Measurements from ENCODE around the gene ATOH8. TPM values are rescaled to one million over a fixed set of nuclear protein-coding genes. Genes with fewer than 3 reads are reported as not detected.

Gene ATOH8
- total RNA-seq, 1 experiment from 2014 or later = 0.81 TPM

DNA sequence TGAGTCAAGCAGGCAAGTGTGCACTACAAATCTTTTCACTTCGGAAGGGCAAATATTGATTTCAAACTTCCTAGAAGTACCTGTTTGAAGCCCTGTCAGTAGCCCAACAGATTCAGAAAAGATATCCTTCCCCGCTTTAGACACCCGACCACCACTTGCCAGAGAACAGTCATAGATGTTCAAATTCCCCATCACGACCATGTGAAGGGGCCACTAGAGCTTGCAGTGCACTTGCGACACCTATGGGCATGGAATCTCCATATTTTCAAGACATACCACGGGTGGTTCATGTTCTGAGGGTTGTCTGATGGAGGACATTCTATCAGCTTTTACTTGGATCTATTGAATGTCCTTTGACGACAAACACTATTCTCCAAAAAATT is 35.8 kb upstream of the ATOH8 start:
- Mint-ChIP-seq H3K27ac (no peak overlapping the region), H3K9me3 (peaks cover 11% of the 10 kb centered on the region), H3K4me1 (no peaks in the 10 kb centered on the region), H3K27me3 (ENCODE audit: low read depth) (no peaks in the 10 kb centered on the region; the same call in none of the 2 replicates), H3K4me3 (no peak overlapping the region), H3K36me3 (no peaks in the 10 kb centered on the region)
- ATAC-seq (no peak), DNase-seq (ENCODE audit: low spot score) (no peak)
- ChIA-PET POLR2A (no interaction called here), CTCF (interaction anchor here (0.6 to 3.1 kb wide), 3 partner anchors 11 to 391 kb away, joined by 3 to 26 read pairs (median 16); no protein-coding TSS in a partner anchor)
- TF ChIP-seq ZNF232 (CRISPR knock-in tag; IDR thresholded peaks at IDR 0.05) (no peak), GRHL2 (CRISPR knock-in tag; IDR thresholded peaks at IDR 0.05; ENCODE audit: insufficient replicate concordance, severe bottlenecking) (no peak), PRRX2 (CRISPR knock-in tag; IDR thresholded peaks at IDR 0.05) (no peak), TP53 (CRISPR knock-in tag; IDR thresholded peaks at IDR 0.05) (no peak), FOXK1 (CRISPR knock-in tag; IDR thresholded peaks at IDR 0.05) (no peak), GABPB1 (CRISPR knock-in tag; IDR thresholded peaks at IDR 0.05) (no peak), SMAD3 (CRISPR knock-in tag; IDR thresholded peaks at IDR 0.05; ENCODE audit: borderline replicate concordance) (no peak), RELA (CRISPR knock-in tag; IDR thresholded peaks at IDR 0.05; ENCODE audit: borderline replicate concordance) (no peak), CREM (CRISPR knock-in tag; IDR thresholded peaks at IDR 0.05) (no peak), SP1 (CRISPR knock-in tag; conservative IDR thresholded peaks at IDR 0.05) (no peak), ESRRA (CRISPR knock-in tag; IDR thresholded peaks at IDR 0.05; ENCODE audit: borderline replicate concordance) (no peak)
- TF ChIP-seq, protein P1, sequence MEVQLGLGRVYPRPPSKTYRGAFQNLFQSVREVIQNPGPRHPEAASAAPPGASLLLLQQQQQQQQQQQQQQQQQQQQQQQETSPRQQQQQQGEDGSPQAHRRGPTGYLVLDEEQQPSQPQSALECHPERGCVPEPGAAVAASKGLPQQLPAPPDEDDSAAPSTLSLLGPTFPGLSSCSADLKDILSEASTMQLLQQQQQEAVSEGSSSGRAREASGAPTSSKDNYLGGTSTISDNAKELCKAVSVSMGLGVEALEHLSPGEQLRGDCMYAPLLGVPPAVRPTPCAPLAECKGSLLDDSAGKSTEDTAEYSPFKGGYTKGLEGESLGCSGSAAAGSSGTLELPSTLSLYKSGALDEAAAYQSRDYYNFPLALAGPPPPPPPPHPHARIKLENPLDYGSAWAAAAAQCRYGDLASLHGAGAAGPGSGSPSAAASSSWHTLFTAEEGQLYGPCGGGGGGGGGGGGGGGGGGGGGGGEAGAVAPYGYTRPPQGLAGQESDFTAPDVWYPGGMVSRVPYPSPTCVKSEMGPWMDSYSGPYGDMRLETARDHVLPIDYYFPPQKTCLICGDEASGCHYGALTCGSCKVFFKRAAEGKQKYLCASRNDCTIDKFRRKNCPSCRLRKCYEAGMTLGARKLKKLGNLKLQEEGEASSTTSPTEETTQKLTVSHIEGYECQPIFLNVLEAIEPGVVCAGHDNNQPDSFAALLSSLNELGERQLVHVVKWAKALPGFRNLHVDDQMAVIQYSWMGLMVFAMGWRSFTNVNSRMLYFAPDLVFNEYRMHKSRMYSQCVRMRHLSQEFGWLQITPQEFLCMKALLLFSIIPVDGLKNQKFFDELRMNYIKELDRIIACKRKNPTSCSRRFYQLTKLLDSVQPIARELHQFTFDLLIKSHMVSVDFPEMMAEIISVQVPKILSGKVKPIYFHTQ (CRISPR knock-in tag; IDR thresholded peaks at IDR 0.05) = no peak
- TF ChIP-seq, protein P2, sequence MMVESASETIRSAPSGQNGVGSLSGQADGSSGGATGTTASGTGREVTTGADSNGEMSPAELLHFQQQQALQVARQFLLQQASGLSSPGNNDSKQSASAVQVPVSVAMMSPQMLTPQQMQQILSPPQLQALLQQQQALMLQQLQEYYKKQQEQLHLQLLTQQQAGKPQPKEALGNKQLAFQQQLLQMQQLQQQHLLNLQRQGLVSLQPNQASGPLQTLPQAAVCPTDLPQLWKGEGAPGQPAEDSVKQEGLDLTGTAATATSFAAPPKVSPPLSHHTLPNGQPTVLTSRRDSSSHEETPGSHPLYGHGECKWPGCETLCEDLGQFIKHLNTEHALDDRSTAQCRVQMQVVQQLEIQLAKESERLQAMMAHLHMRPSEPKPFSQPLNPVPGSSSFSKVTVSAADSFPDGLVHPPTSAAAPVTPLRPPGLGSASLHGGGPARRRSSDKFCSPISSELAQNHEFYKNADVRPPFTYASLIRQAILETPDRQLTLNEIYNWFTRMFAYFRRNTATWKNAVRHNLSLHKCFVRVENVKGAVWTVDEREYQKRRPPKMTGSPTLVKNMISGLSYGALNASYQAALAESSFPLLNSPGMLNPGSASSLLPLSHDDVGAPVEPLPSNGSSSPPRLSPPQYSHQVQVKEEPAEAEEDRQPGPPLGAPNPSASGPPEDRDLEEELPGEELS (CRISPR knock-in tag; IDR thresholded peaks at IDR 0.05) = no peak
- TF ChIP-seq, protein P3, sequence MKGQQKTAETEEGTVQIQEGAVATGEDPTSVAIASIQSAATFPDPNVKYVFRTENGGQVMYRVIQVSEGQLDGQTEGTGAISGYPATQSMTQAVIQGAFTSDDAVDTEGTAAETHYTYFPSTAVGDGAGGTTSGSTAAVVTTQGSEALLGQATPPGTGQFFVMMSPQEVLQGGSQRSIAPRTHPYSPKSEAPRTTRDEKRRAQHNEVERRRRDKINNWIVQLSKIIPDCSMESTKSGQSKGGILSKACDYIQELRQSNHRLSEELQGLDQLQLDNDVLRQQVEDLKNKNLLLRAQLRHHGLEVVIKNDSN (CRISPR knock-in tag; IDR thresholded peaks at IDR 0.05) = no peak
- TF ChIP-seq, protein P4, sequence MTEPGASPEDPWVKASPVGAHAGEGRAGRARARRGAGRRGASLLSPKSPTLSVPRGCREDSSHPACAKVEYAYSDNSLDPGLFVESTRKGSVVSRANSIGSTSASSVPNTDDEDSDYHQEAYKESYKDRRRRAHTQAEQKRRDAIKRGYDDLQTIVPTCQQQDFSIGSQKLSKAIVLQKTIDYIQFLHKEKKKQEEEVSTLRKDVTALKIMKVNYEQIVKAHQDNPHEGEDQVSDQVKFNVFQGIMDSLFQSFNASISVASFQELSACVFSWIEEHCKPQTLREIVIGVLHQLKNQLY (CRISPR knock-in tag; IDR thresholded peaks at IDR 0.05) = no peak
- TF ChIP-seq, protein P5, sequence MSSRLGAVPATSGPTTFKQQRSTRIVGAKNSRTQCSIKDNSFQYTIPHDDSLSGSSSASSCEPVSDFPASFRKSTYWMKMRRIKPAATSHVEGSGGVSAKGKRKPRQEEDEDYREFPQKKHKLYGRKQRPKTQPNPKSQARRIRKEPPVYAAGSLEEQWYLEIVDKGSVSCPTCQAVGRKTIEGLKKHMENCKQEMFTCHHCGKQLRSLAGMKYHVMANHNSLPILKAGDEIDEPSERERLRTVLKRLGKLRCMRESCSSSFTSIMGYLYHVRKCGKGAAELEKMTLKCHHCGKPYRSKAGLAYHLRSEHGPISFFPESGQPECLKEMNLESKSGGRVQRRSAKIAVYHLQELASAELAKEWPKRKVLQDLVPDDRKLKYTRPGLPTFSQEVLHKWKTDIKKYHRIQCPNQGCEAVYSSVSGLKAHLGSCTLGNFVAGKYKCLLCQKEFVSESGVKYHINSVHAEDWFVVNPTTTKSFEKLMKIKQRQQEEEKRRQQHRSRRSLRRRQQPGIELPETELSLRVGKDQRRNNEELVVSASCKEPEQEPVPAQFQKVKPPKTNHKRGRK (CRISPR knock-in tag; IDR thresholded peaks at IDR 0.05; ENCODE audit: borderline replicate concordance) = no peak
- TF ChIP-seq, protein P6, sequence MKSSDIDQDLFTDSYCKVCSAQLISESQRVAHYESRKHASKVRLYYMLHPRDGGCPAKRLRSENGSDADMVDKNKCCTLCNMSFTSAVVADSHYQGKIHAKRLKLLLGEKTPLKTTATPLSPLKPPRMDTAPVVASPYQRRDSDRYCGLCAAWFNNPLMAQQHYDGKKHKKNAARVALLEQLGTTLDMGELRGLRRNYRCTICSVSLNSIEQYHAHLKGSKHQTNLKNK (CRISPR knock-in tag; IDR thresholded peaks at IDR 0.05) = no peak
